ENCODE measurements around the gene PODXL. TPM values are rescaled to one million over a fixed set of nuclear protein-coding genes. Genes with fewer than 3 reads are reported as not detected.
"Not testable (repeated sequence)": the region's sequence is repeated elsewhere in the genome, so short reads cannot be mapped to it uniquely, and the experiment has no call there.

Gene PODXL
- total RNA-seq, 6 experiments from 2014 or later, result 10.4 to 23.2 (median 21.3) TPM

DNA sequence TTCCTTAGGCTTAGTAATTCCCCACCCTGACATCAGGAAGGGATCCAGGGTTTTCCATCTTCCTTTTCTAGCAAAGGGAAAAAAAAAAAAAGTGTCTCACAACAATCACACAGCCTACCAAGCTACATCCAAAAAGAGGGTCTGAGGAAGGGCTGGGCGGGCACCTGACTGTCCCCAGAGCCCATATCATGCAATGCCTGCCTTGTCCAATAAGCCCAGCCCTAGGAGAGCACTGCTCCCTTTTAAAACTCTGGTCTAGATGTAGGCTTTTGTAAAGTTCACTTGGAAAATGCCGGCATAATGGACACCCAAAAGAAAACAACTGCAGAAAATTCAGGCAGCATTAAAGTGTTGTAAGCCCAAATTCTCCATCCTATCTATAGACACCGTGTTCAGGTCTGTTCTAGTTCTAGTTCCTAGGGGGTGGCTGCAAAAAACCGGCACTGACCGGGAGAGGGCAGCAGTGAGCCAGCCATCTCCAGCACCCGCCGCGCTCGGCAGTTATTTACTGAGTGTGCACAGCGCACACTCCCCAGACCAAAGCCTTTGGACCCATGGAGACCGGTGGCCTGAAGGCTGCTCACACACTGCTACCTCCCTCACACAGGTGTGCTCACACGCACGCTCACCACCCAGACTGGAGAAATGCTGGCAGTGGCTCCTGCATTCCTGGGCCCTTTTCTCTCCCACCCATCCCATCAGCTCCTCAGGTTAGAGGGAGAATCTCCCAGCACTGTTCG lies 48.7 kb downstream of the PODXL start:
- peaks cover 14% of the 10 kb centered on the region; the same call in 1 of the 2 replicates for H3K36me3 Mint-ChIP-seq (ENCODE audit: low read depth)
- no peak overlapping the region for H3K4me3 Mint-ChIP-seq

GRCh38 chr7:131506597-131506996 lies 49.8 kb downstream of the PODXL start:
- Mint-ChIP-seq H3K36me3 (ENCODE audit: low read depth) (peaks cover 14% of the 10 kb centered on the region; the same call in 1 of the 2 replicates), H3K27me3 (ENCODE audit: insufficient read depth) (peaks cover 3% of the 10 kb centered on the region), H3K4me1 (ENCODE audit: low read depth) (peaks cover 42% of the 10 kb centered on the region), H3K9me3 (no peaks in the 10 kb centered on the region), H3K4me3 (no peak overlapping the region), H3K27ac (no peak overlapping the region; the same call in 1 of the 2 replicates)
- TF ChIP-seq CTCF (IDR thresholded peaks at IDR 0.05), result peak; percentile 39; the same call in 1 of the 2 replicates
- no peak for DNase-seq

More for the DNA sequence above, 48.7 kb downstream of the PODXL start:
- Mint-ChIP-seq H3K9me3 (no peaks in the 10 kb centered on the region), H3K4me1 (ENCODE audit: low read depth) (peaks cover 41% of the 10 kb centered on the region), H3K27ac (peak overlapping the region; percentile 46; the same call in 1 of the 2 replicates), H3K27me3 (ENCODE audit: insufficient read depth) (peaks cover 3% of the 10 kb centered on the region)
- TF ChIP-seq CTCF (IDR thresholded peaks at IDR 0.05), result peak; percentile 98
- peak; percentile 64 for DNase-seq

- no peak for TF ChIP-seq CTCF (IDR thresholded peaks at IDR 0.05)
- Mint-ChIP-seq H3K4me3 (no peak overlapping the region), H3K36me3 (ENCODE audit: low read depth) (peaks cover 11% of the 10 kb centered on the region; the same call in 1 of the 2 replicates), H3K27ac (no peak overlapping the region), H3K4me1 (ENCODE audit: low read depth) (peaks cover 48% of the 10 kb centered on the region), H3K9me3 (no peaks in the 10 kb centered on the region), H3K27me3 (ENCODE audit: insufficient read depth) (peaks cover 3% of the 10 kb centered on the region)
- no peak for DNase-seq
Observed at GRCh38 chr7:131505636-131506557, 50.5 kb downstream of the PODXL start.

DNA sequence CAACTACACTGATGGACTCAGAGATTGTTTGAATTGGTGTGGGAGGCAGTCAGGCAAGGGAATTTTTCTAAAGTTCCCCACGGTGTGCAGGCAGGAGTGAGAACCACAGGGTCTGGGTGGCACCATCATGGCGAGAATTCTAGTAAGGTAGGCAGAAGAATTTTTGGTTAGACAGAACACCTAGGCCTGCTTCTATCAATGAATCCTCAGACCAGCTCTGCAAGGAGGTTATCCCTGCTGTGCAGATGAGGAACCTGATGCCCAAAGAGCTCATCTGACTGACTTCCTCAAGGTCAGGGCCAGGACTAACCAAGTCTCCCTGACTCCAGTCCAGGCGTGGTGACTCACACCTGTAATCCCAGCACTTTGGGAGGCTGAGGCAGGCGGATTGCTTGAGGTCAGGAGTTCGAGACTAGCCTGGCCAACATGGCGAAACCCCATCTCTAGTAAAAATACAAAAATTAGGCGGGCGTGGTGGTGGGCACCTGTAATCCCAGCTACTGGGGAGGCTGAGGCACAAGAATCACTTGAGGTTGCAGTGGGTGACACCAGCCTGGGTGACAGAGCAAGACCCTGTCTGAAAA lies 51.3 kb downstream of the PODXL start:
- DNase-seq; H3K36me3 Mint-ChIP-seq (ENCODE audit: low read depth); H3K27me3 Mint-ChIP-seq (ENCODE audit: insufficient read depth); H3K9me3 Mint-ChIP-seq; H3K4me3 Mint-ChIP-seq: not testable (repeated sequence)
- H3K4me1 Mint-ChIP-seq (ENCODE audit: low read depth), result peaks cover 55% of the 10 kb centered on the region
- H3K27ac Mint-ChIP-seq, result 0 out of 2 replicates have a peak overlapping the region, but pooled peaks have one; percentile 8

- 0 out of 2 replicates have a peak overlapping the region, but pooled peaks have one; percentile 8 for H3K27ac Mint-ChIP-seq
- DNase-seq, result no peak
- H3K4me1 Mint-ChIP-seq (ENCODE audit: low read depth), result peaks cover 55% of the 10 kb centered on the region
- H3K9me3 Mint-ChIP-seq, result no peaks in the 10 kb centered on the region
- H3K36me3 Mint-ChIP-seq (ENCODE audit: low read depth), result peaks cover 9% of the 10 kb centered on the region; the same call in 1 of the 2 replicates
- H3K4me3 Mint-ChIP-seq, result no peak overlapping the region
- peaks cover 3% of the 10 kb centered on the region for H3K27me3 Mint-ChIP-seq (ENCODE audit: insufficient read depth)
- 0 out of 2 replicates have a peak, but pooled peaks have one; percentile 10 for TF ChIP-seq CTCF (IDR thresholded peaks at IDR 0.05)
Observed at GRCh38 chr7:131504157-131504899, 52.1 kb downstream of the PODXL start.
